ENCODE results near the gene MIGA2.
A peak's percentile ranks its signal among the peaks of the same experiment; 100 is the strongest.

MIGA2 gene

GRCh38 chr9:129069862-129070641 lies 33.6 kb downstream of the MIGA2 start:
- H3K9me3 Mint-ChIP-seq, result no peaks in the 10 kb centered on the region
- no peak overlapping the region for H3K4me3 Mint-ChIP-seq
- peaks cover 47% of the 10 kb centered on the region for H3K36me3 Mint-ChIP-seq (ENCODE audit: low read depth)
- DNase-seq, result peak; percentile 35
- peak overlapping the region; percentile 92 for H3K27ac Mint-ChIP-seq
- peaks cover 36% of the 10 kb centered on the region for H3K4me1 Mint-ChIP-seq (ENCODE audit: low read depth)
- no peaks in the 10 kb centered on the region for H3K27me3 Mint-ChIP-seq

DNA sequence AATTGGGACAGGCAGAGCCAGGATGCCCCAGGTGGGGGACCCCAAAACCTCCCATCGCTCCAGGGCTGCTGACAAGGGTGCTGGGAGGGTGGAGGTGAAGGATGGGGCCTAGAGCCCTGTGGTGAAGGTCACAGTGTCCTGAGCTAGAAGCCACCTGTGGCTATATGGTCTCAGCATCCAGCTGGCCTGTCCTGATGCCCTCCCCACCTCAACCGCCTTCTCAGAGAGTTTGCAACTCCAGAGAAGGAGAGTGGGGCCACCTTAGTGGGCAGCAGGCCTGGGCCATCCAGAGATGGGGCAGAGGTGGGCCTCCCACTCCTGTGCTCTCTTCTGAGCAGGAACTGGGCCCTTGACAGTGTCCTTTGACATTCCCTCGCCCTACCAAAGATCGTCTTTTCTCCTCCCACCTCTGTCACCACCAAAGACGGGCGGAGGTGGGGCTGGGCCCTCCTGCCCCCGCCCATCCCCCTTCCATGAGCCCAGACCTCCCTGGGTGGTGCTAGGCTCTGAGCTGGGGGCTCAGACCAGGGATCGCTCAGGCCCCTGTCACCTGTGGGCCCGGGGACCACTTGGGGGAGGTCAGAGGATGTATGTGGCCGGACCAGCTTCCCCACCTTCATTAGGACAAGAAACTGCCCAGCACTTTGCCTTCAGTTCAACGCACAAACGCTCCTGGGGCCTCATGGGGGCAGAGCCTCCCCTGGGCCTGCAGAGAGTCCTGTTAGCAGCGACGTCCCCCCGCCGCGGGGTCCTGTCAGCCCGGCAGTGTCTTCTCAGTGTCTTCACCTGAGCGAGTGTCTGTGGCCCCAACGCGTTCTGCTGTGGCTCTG lies 34.5 kb downstream of the MIGA2 start:
- no peak overlapping the region for H3K4me3 Mint-ChIP-seq
- H3K36me3 Mint-ChIP-seq (ENCODE audit: low read depth), result peaks cover 40% of the 10 kb centered on the region
- H3K27me3 Mint-ChIP-seq, result no peaks in the 10 kb centered on the region

DNA sequence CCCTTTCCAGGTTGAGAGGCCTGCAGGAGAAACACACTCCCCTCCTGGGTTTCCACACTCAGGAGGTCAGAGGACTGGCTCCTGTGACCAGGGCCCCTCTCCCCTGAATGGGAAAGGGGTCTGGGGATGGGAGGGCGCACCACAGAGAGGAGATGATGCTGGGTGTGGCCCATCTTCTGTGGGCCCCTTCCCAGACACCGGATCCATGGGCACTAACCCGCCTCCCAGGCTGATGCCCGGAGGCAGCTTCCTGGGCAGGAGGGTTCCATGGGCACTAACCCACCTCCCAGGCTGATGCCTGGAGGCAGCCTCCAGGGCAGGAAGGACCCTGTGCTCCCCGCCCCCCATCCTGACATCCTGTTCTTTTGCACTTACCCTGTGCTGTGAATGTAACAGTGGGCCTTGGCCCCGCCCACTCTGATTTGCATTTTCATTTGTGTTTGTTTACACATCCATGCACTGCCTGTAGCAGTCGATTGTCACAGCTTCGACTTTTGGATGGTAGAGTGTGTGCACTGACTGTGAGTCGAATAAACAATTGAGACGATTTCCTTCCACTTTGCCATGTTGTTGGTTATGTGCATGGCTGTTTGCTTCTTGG lies 35.2 kb downstream of the MIGA2 start:
- H3K36me3 Mint-ChIP-seq (ENCODE audit: low read depth), result peaks cover 35% of the 10 kb centered on the region
- H3K9me3 Mint-ChIP-seq, result no peaks in the 10 kb centered on the region
- no peaks in the 10 kb centered on the region for H3K27me3 Mint-ChIP-seq
- DNase-seq, result no peak
- H3K4me1 Mint-ChIP-seq (ENCODE audit: low read depth), result peaks cover 36% of the 10 kb centered on the region
- no peak overlapping the region for H3K4me3 Mint-ChIP-seq
- H3K27ac Mint-ChIP-seq, result no peak overlapping the region

More for the DNA sequence above, 34.5 kb downstream of the MIGA2 start:
- Mint-ChIP-seq H3K4me1 (ENCODE audit: low read depth) (peaks cover 36% of the 10 kb centered on the region), H3K27ac (peak overlapping the region; percentile 33), H3K9me3 (no peaks in the 10 kb centered on the region)
- no peak for DNase-seq

GRCh38 chr9:129072171-129072570 lies 35.7 kb downstream of the MIGA2 start:
- Mint-ChIP-seq H3K4me1 (ENCODE audit: low read depth) (peaks cover 36% of the 10 kb centered on the region), H3K4me3 (no peak overlapping the region), H3K27me3 (no peaks in the 10 kb centered on the region), H3K36me3 (ENCODE audit: low read depth) (peaks cover 32% of the 10 kb centered on the region), H3K27ac (no peak overlapping the region), H3K9me3 (no peaks in the 10 kb centered on the region)
- no peak for DNase-seq

GRCh38 chr9:129073404-129073803 lies 37.0 kb downstream of the MIGA2 start:
- H3K4me3 Mint-ChIP-seq, result no peak overlapping the region

DNA sequence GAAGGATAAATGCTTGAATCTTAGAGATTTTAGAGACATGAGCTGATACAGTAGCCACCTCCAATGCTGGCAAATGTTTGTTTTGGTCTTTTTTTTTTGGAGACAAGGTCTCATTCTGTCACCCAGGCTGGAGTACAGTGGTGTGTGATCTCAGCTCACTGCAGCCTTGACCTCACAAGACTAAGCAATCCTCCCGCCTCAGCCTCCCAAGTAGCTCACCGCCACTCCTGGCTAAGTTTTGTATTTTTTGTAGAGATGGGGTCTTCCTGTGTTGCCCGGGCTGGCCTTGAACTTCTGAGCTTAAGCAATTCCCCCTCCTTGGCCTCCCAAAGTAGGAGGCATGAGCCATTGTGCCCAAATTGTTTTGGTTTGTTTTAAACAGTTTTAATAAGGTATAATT lies 37.7 kb downstream of the MIGA2 start:
- Mint-ChIP-seq H3K9me3 (no peaks in the 10 kb centered on the region), H3K27ac (peak overlapping the region; percentile 71), H3K4me1 (ENCODE audit: low read depth) (peaks cover 27% of the 10 kb centered on the region), H3K27me3 (no peaks in the 10 kb centered on the region), H3K4me3 (no peak overlapping the region), H3K36me3 (ENCODE audit: low read depth) (peaks cover 14% of the 10 kb centered on the region)
- DNase-seq, result no peak

More at GRCh38 chr9:129073404-129073803, 37.0 kb downstream of the MIGA2 start:
- H3K27me3 Mint-ChIP-seq, result no peaks in the 10 kb centered on the region
- H3K27ac Mint-ChIP-seq, result peak overlapping the region; percentile 29
- peaks cover 32% of the 10 kb centered on the region for H3K4me1 Mint-ChIP-seq (ENCODE audit: low read depth)
- H3K9me3 Mint-ChIP-seq, result no peaks in the 10 kb centered on the region
- peaks cover 20% of the 10 kb centered on the region for H3K36me3 Mint-ChIP-seq (ENCODE audit: low read depth)
- DNase-seq, result no peak

DNA sequence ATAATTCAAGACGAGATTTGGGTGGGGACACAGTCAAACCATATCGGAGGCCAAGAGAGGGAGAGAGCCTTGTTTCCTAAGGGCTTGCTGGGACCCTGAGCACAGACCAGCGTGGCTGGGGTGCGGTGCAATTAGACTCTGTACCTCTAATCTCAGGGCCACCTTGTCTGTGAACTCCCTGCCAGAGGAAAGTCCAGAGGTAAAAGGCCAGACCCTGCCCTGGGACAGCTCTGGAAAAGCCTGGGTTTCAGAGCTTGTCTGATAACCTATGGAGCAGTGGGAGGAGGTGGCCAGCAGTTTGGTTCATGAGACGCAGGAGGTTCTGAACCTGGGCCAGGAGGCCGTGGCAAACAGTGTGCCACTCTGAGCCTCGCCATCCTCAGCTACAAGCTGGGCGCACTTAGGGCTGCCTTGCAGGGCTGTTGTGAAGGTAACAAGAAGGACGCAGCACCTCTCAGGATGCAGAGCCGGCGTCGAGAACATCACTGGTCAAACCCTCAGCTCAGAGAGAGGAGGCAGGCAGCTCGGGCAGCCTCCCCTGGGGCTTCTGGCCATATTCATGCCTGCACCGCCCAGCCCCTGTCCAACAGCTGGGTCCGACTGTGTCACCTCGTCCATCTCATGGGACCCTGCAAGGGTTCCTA lies 39.7 kb downstream of the MIGA2 start:
- no peak for DNase-seq
- H3K9me3 Mint-ChIP-seq, result no peaks in the 10 kb centered on the region
- H3K27me3 Mint-ChIP-seq, result no peaks in the 10 kb centered on the region
- no peak overlapping the region for H3K4me3 Mint-ChIP-seq
- H3K36me3 Mint-ChIP-seq (ENCODE audit: low read depth), result peaks cover 3% of the 10 kb centered on the region
- peaks cover 31% of the 10 kb centered on the region for H3K4me1 Mint-ChIP-seq (ENCODE audit: low read depth)
- no peak overlapping the region for H3K27ac Mint-ChIP-seq

- Mint-ChIP-seq H3K4me3 (no peak overlapping the region), H3K27ac (no peak overlapping the region), H3K36me3 (ENCODE audit: low read depth) (peaks cover 5% of the 10 kb centered on the region), H3K9me3 (no peaks in the 10 kb centered on the region), H3K4me1 (ENCODE audit: low read depth) (peaks cover 28% of the 10 kb centered on the region), H3K27me3 (no peaks in the 10 kb centered on the region)
- no peak for DNase-seq
These were observed 40.2 kb downstream of the MIGA2 start for GRCh38 chr9:129076640-129077037.

GRCh38 chr9:129077236-129077635 lies 40.8 kb downstream of the MIGA2 start:
- Mint-ChIP-seq H3K27me3 (no peaks in the 10 kb centered on the region), H3K36me3 (ENCODE audit: low read depth) (peaks cover 3% of the 10 kb centered on the region), H3K4me3 (no peak overlapping the region), H3K4me1 (ENCODE audit: low read depth) (peaks cover 28% of the 10 kb centered on the region), H3K9me3 (no peaks in the 10 kb centered on the region), H3K27ac (no peak overlapping the region)
- no peak for DNase-seq

- H3K9me3 Mint-ChIP-seq, result no peaks in the 10 kb centered on the region
- H3K27me3 Mint-ChIP-seq, result no peaks in the 10 kb centered on the region
- DNase-seq, result no peak
- H3K36me3 Mint-ChIP-seq (ENCODE audit: low read depth), result peaks cover 10% of the 10 kb centered on the region
- peaks cover 35% of the 10 kb centered on the region for H3K4me1 Mint-ChIP-seq (ENCODE audit: low read depth)
- H3K27ac Mint-ChIP-seq, result peak overlapping the region; percentile 55
- peak overlapping the region; percentile 55 for H3K4me3 Mint-ChIP-seq
These were observed 42.5 kb downstream of the MIGA2 start for GRCh38 chr9:129078691-129079503.

GRCh38 chr9:129079829-129080228 lies 43.4 kb downstream of the MIGA2 start:
- no peaks in the 10 kb centered on the region for H3K27me3 Mint-ChIP-seq
- no peak for DNase-seq
- H3K27ac Mint-ChIP-seq, result peak overlapping the region; percentile 93
- H3K36me3 Mint-ChIP-seq (ENCODE audit: low read depth), result peaks cover 18% of the 10 kb centered on the region
- H3K4me3 Mint-ChIP-seq, result peak overlapping the region; percentile 88
- H3K4me1 Mint-ChIP-seq (ENCODE audit: low read depth), result peaks cover 35% of the 10 kb centered on the region
- H3K9me3 Mint-ChIP-seq, result no peaks in the 10 kb centered on the region

GRCh38 chr9:129080298-129080600 lies 43.8 kb downstream of the MIGA2 start:
- Mint-ChIP-seq H3K4me1 (ENCODE audit: low read depth) (peaks cover 35% of the 10 kb centered on the region), H3K4me3 (peak overlapping the region; percentile 88), H3K36me3 (ENCODE audit: low read depth) (peaks cover 22% of the 10 kb centered on the region), H3K27me3 (no peaks in the 10 kb centered on the region), H3K9me3 (no peaks in the 10 kb centered on the region), H3K27ac (peak overlapping the region; percentile 93)
- no peak for DNase-seq

- DNase-seq, result peak; percentile 98
- Mint-ChIP-seq H3K4me3 (peak within 1 kb of the TSS; percentile 88), H3K27me3 (no peaks in the 10 kb centered on the region), H3K4me1 (ENCODE audit: low read depth) (peaks cover 35% of the 10 kb centered on the region), H3K27ac (peak within 1 kb of the TSS; percentile 93), H3K9me3 (no peaks in the 10 kb centered on the region), H3K36me3 (ENCODE audit: low read depth) (peaks cover 27% of the 10 kb centered on the region)
These were observed 44.4 kb downstream of the MIGA2 start, which contains the start of gene DOLPP1 for GRCh38 chr9:129080601-129081387. DOLPP1 (plus strand) TSS chr9:129081111; CDS start chr9:129081132, 21 bp downstream.

Measured in activated T-cell treated with anti-CD3 and anti-CD28 coated beads, Interleukin-2, amount 50 U/mL, for 24 hours (primary cell).